Measurements from ENCODE around the gene CDC14C. TPM values are rescaled to one million over a fixed set of nuclear protein-coding genes. Genes with fewer than 3 reads are reported as not detected.

CDC14C gene
- total RNA-seq, 4 donors from 2014 or later, result not detected

DNA sequence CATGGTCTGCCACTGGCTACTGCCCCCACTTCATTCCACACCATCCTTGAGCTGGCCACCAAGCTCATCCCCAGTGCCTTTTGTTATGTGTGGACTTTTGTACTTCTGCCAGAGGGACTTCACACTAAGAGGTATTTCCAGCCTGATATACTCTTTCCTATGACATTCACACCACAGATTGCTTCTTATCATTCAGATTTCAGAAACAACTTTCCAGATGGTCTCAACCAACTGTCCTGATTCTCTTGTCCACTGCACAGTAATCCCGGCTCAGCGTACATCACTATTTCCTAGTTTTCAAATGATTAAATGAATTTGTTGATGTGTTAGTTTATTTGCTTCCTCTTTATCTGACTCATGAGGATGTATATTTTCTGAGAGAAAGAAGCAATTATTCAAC is 7.1 kb downstream of the CDC14C start:
- no peaks in the 10 kb centered on the region for H3K9me3 ChIP-seq
- no peak for DNase-seq
- H3K4me3 ChIP-seq, result no peak overlapping the region
- intact Hi-C loops (cut with DNase I; ENCODE audit: low total_unique reads), result no loop called here
- TF ChIP-seq, protein P1, sequence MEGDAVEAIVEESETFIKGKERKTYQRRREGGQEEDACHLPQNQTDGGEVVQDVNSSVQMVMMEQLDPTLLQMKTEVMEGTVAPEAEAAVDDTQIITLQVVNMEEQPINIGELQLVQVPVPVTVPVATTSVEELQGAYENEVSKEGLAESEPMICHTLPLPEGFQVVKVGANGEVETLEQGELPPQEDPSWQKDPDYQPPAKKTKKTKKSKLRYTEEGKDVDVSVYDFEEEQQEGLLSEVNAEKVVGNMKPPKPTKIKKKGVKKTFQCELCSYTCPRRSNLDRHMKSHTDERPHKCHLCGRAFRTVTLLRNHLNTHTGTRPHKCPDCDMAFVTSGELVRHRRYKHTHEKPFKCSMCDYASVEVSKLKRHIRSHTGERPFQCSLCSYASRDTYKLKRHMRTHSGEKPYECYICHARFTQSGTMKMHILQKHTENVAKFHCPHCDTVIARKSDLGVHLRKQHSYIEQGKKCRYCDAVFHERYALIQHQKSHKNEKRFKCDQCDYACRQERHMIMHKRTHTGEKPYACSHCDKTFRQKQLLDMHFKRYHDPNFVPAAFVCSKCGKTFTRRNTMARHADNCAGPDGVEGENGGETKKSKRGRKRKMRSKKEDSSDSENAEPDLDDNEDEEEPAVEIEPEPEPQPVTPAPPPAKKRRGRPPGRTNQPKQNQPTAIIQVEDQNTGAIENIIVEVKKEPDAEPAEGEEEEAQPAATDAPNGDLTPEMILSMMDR (IDR thresholded peaks at IDR 0.05), result no peak
- H3K36me3 ChIP-seq, result no peaks in the 10 kb centered on the region
- H3K4me1 ChIP-seq, result no peaks in the 10 kb centered on the region
- no peak overlapping the region for H3K27ac ChIP-seq
- H3K27me3 ChIP-seq, result no peaks in the 10 kb centered on the region

DNA sequence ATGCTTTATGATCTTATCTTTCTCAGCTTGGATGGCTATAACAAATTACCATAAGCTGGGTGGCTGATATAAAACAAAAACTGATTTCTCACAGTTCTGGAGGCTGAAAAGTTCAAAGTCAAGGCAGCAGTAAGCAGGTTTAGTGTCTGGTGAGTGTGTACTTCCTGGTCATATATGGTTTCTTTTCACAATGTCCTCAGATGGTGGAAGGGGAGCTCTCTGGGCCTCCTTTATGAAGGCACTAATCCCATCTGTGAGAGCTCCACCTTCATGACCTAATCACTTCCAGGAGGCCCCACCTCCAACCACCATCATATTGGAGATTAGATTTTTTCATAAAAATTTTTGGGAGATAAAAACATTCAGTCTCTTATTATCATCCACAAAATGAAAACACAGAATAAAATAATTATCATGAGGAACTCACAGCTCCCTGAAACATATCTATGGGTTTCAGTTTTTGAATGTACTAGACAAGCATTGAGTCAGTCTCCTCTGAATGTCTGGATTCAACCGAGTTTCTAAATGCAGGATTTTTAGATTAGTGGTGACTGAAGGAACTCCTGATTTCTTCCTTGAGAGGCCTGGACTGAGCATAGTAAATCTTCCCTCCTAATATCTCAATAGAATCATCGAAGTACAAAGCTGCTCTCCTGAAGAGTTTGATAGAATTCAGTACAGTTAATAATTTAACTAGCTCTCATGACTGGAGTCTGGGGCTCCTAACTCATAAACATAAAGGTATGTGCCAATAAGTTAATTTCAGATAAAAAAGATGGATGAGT is 8.0 kb downstream of the CDC14C start:
- DNase-seq, result no peak
- Histone ChIP-seq H3K27me3 (no peaks in the 10 kb centered on the region), H3K36me3 (no peaks in the 10 kb centered on the region), H3K4me3 (no peak overlapping the region), H3K27ac (no peak overlapping the region), H3K9me3 (no peaks in the 10 kb centered on the region), H3K4me1 (no peaks in the 10 kb centered on the region)
- no peak for TF ChIP-seq POLR2A (IDR thresholded peaks at IDR 0.05)
- TF ChIP-seq, protein P1 (IDR thresholded peaks at IDR 0.05), result no peak
- intact Hi-C loops (cut with DNase I; ENCODE audit: low total_unique reads), result no loop called here

DNA sequence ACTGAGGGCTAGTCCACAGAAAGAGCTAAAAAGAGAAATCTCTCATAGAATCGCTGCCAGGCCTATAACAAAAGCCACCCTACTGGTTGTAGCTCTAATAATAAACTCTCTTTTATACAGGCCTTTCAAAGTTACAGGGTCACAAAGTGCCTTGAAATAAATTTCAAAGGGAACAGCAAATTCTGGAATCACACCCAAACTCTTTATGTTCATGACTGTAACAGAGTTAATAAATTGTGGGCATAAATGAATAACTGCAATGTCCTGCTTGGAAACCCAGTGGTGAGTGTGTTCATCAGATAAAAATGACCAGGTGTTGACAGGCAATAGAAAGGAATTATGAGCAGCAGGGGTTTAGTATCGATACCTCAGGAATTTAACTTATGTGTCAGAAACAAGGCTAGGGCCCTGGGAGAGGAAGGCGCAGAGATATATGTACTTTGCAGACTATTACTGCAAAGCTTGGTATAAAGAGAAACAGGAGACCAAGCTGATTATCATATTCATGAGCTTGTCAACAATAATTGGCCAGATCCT is 9.3 kb downstream of the CDC14C start:
- intact Hi-C loops (cut with DNase I; ENCODE audit: low total_unique reads), result no loop called here
- no peak for TF ChIP-seq POLR2A (IDR thresholded peaks at IDR 0.05)
- TF ChIP-seq, protein P1 (IDR thresholded peaks at IDR 0.05), result no peak
- H3K4me1 ChIP-seq, result no peaks in the 10 kb centered on the region
- H3K27me3 ChIP-seq, result no peaks in the 10 kb centered on the region
- no peaks in the 10 kb centered on the region for H3K9me3 ChIP-seq
- no peak overlapping the region for H3K4me3 ChIP-seq
- no peaks in the 10 kb centered on the region for H3K36me3 ChIP-seq
- no peak overlapping the region for H3K27ac ChIP-seq
- DNase-seq, result no peak

DNA sequence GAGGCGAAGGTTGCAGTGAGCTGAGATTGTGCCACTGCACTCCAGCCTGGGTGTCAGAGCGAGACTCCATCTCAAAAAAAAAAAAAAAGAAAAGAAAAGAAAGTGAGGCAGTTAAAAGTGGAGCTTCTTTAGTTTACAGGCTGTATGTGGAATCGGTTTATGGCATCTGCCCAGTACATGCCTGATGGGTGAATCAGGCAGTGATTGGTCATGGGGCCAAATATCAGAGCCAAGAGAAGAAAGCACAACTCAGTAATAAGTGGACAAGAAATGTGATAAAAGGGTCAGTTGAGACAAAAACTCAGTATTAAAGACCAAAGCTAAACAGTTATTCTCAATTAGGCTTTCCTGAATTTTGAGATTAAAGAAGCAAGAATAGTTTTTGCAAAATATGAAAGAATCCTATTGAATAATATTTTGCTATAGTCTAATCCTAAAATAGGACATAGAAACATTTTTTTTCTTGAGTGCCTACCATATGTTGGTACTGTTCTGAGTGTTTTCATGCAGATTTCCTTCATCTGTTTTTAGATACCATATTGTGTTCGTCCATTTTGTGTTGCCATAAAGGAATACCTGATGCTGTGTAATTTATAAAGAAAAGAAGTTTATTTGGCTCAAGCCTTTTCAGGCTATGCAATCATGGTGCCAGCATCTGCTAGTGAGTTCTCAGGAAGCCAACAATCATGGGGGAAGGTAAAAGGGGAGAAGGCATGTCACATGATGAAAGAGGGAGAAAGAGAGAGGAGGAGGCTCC is 14.4 kb downstream of the CDC14C start:
- H3K27me3 ChIP-seq, result no peaks in the 10 kb centered on the region
- TF ChIP-seq, protein P1 (IDR thresholded peaks at IDR 0.05), result no peak
- TF ChIP-seq POLR2A (IDR thresholded peaks at IDR 0.05), result no peak
- DNase-seq, result peak in 1 of 2 donors; percentile 15
- intact Hi-C loops (cut with DNase I; ENCODE audit: low total_unique reads), result no loop called here
- no peaks in the 10 kb centered on the region for H3K4me1 ChIP-seq
- H3K4me3 ChIP-seq, result no peak overlapping the region
- H3K27ac ChIP-seq, result no peak overlapping the region
- H3K36me3 ChIP-seq, result no peaks in the 10 kb centered on the region
- no peaks in the 10 kb centered on the region for H3K9me3 ChIP-seq
